Activated T-helper 1 cell treated with anti-CD3 and anti-CD28 coated beads, Interleukin-12 subunit alpha, Interleukin-12 subunit beta, Interleukin-2, Interleukin-4 antibody, amounts not matched to agents 30 ng/mL and 10 ng/mL and 1 ng/mL, durations not matched to agents 14 hours and 24 hours and 36 hours (primary cell): ENCODE results near the gene TREML2. TPM values are rescaled to one million over a fixed set of nuclear protein-coding genes. Genes with fewer than 3 reads are reported as not detected.

Experiments
- DNase-seq: peaks from one replicate; pipeline ENCODE4 v3.0.0; 2021; ENCODE audit warnings: low spot score
- H3K27ac Mint-ChIP-seq: one replicate; pipeline ENCODE4 v1.8.0; 2021; ENCODE audit warnings: mild to moderate bottlenecking, mixed read lengths
- H3K27me3 Mint-ChIP-seq: one replicate; pipeline ENCODE4 v1.8.0; 2022; ENCODE audit warnings: mild to moderate bottlenecking, moderate library complexity, mixed read lengths; ENCODE audit not compliant: insufficient read depth
- H3K36me3 Mint-ChIP-seq: one replicate; pipeline ENCODE4 v1.8.0; 2021; ENCODE audit warnings: low read depth, mixed read lengths
- H3K4me1 Mint-ChIP-seq: one replicate; pipeline ENCODE4 v1.8.0; 2021; ENCODE audit warnings: low read depth, mixed read lengths
- H3K4me3 Mint-ChIP-seq: one replicate; pipeline ENCODE4 v1.8.0; 2021; ENCODE audit warnings: mild to moderate bottlenecking, moderate library complexity, mixed read lengths
- H3K9me3 Mint-ChIP-seq: one replicate; pipeline ENCODE4 v1.8.0; 2021; ENCODE audit warnings: mixed read lengths
- intact Hi-C: fragments of 100-400 bp; cut with micrococcal nuclease; formaldehyde crosslinking; loops from one replicate; pipeline ENCODE4 v1.15.1; 2024
- total RNA-seq: library from RNA; stranded (reverse); gene quantifications from 2 replicates; pipeline ENCODE4 v1.2.3, GENCODE V29; 2022

The TREML2 gene
- total RNA-seq, 1 donor from 2014 or later: 4.9 TPM

GRCh38 chr6:41182069-41183034 is 18.6 kb downstream of the TREML2 start:
- Mint-ChIP-seq H3K4me1 (peaks cover 38% of the 10 kb centered on the region), H3K27me3 (peaks cover 1% of the 10 kb centered on the region), H3K4me3 (no peak overlapping the region), H3K36me3 (peaks cover 2% of the 10 kb centered on the region), H3K27ac (no peak overlapping the region), H3K9me3 (no peaks in the 10 kb centered on the region)
- DNase-seq: peak; percentile 41
- intact Hi-C loops: loop anchor here (1.0 to 2.0 kb wide), 2 partner anchors 90 to 110 kb away; partner anchors contain the start of genes NFYA and OARD1

- no peak for DNase-seq
- intact Hi-C loops: no loop called here
These were observed 19.4 kb downstream of the TREML2 start for GRCh38 chr6:41181566-41181965.

DNA sequence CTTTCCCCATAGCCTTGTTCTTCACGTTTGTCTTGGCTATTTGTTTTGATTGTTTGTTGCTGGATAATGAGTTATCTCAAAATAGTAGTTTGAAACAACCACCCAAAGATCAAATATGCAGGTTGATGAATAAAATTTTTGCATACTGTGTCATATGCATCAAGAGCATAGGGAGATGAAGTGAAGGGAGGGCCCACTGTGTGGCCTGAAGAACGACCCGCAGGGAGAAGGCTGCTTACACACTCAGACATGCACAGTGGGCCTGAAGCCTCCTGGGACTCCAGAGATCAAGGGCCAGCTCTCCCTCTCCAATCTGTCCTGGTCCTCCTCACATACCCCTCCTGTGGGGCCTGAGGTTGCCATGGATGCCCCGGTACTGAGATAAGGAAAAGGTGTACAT is 21.8 kb downstream of the TREML2 start:
- no peaks in the 10 kb centered on the region for H3K36me3 Mint-ChIP-seq
- H3K4me1 Mint-ChIP-seq: peaks cover 16% of the 10 kb centered on the region
- H3K9me3 Mint-ChIP-seq: no peaks in the 10 kb centered on the region
- peaks cover 21% of the 10 kb centered on the region for H3K27me3 Mint-ChIP-seq
- intact Hi-C loops: no loop called here
- no peak for DNase-seq
- no peak overlapping the region for H3K27ac Mint-ChIP-seq
- H3K4me3 Mint-ChIP-seq: no peak overlapping the region

More at GRCh38 chr6:41181566-41181965, 19.4 kb downstream of the TREML2 start:
- Mint-ChIP-seq H3K9me3 (no peaks in the 10 kb centered on the region), H3K36me3 (peaks cover 2% of the 10 kb centered on the region), H3K4me3 (no peak overlapping the region), H3K27me3 (peaks cover 6% of the 10 kb centered on the region), H3K27ac (no peak overlapping the region), H3K4me1 (peaks cover 30% of the 10 kb centered on the region)

GRCh38 chr6:41177695-41178094 is 23.3 kb downstream of the TREML2 start:
- Mint-ChIP-seq H3K36me3 (no peaks in the 10 kb centered on the region), H3K4me1 (peaks cover 13% of the 10 kb centered on the region), H3K9me3 (no peaks in the 10 kb centered on the region), H3K27me3 (peaks cover 22% of the 10 kb centered on the region), H3K4me3 (no peak overlapping the region), H3K27ac (no peak overlapping the region)
- intact Hi-C loops: no loop called here
- DNase-seq: no peak

DNA sequence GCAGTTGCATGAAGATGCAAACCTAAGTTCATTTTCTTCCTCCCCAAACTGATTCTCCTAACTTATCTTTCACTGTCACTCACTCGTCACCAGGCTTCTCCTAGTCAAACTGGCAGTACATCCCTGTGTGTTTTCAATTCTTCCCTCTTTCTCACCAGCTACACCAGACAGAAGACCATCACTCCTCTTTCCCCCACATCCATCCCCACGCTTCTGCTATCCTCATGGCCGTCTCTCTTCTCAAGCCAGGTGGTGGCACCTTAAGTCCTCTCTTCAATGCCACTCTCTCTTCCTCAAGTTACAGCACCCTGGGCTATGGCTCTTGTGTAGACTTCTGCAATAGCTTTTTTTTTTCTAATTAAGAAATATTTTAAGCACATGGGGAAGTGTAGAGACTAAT is 23.7 kb downstream of the TREML2 start:
- no peak for DNase-seq
- H3K4me1 Mint-ChIP-seq: peaks cover 9% of the 10 kb centered on the region
- no peaks in the 10 kb centered on the region for H3K36me3 Mint-ChIP-seq
- intact Hi-C loops: no loop called here
- peaks cover 22% of the 10 kb centered on the region for H3K27me3 Mint-ChIP-seq
- H3K9me3 Mint-ChIP-seq: no peaks in the 10 kb centered on the region
- H3K4me3 Mint-ChIP-seq: no peak overlapping the region
- no peak overlapping the region for H3K27ac Mint-ChIP-seq

DNA sequence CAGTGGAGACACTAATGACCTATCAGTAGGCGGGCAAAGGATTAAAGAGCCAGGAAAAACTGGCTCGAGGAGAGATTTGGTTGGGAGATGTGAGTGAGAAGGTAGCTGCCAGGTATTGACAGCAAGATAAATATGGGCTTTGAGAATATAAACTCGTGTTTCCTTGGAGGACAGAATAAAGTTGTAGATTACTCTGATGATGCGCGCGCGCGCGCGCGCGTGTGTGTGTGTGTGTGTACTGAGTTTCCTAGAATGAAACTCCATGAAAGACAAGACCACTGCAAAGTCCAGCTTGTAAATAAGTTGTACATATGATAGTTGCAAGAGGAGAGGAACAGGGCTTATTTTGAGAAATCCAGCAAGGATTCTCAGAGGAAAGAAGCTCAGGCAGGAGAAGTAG is 24.8 kb downstream of the TREML2 start:
- H3K36me3 Mint-ChIP-seq: no peaks in the 10 kb centered on the region
- H3K4me1 Mint-ChIP-seq: no peaks in the 10 kb centered on the region
- H3K27ac Mint-ChIP-seq: no peak overlapping the region
- H3K9me3 Mint-ChIP-seq: no peaks in the 10 kb centered on the region
- H3K4me3 Mint-ChIP-seq: no peak overlapping the region
- no peak for DNase-seq
- intact Hi-C loops: no loop called here
- H3K27me3 Mint-ChIP-seq: peaks cover 25% of the 10 kb centered on the region

- no peak for DNase-seq
- H3K36me3 Mint-ChIP-seq: no peaks in the 10 kb centered on the region
- no peaks in the 10 kb centered on the region for H3K4me1 Mint-ChIP-seq
- H3K27me3 Mint-ChIP-seq: peaks cover 24% of the 10 kb centered on the region
- intact Hi-C loops: no loop called here
- no peaks in the 10 kb centered on the region for H3K9me3 Mint-ChIP-seq
- no peak overlapping the region for H3K27ac Mint-ChIP-seq
- H3K4me3 Mint-ChIP-seq: no peak overlapping the region
These were observed 25.9 kb downstream of the TREML2 start for GRCh38 chr6:41175084-41175483.

DNA sequence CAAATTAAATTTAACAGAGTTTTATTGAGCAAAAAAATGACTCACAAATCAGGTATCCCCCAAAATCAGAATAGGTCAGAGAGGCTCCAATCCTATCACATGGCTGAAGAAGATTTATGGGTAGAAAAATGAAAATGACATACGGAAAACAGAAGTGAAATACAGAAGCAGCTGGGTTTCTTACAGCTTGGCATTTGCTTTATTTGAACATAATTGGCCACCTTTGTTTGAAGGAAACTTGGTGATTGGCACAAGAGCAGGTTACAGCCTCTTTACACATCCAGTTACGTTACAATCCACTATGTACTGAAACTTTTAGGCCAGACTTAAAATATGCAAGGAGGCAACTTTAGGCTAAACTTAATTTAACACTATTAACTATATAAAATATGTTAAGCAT is 26.3 kb downstream of the TREML2 start:
- H3K27me3 Mint-ChIP-seq: peaks cover 24% of the 10 kb centered on the region
- H3K36me3 Mint-ChIP-seq: no peaks in the 10 kb centered on the region
- intact Hi-C loops: no loop called here
- no peak overlapping the region for H3K4me3 Mint-ChIP-seq
- H3K4me1 Mint-ChIP-seq: no peaks in the 10 kb centered on the region
- DNase-seq: no peak
- no peak overlapping the region for H3K27ac Mint-ChIP-seq
- no peaks in the 10 kb centered on the region for H3K9me3 Mint-ChIP-seq

DNA sequence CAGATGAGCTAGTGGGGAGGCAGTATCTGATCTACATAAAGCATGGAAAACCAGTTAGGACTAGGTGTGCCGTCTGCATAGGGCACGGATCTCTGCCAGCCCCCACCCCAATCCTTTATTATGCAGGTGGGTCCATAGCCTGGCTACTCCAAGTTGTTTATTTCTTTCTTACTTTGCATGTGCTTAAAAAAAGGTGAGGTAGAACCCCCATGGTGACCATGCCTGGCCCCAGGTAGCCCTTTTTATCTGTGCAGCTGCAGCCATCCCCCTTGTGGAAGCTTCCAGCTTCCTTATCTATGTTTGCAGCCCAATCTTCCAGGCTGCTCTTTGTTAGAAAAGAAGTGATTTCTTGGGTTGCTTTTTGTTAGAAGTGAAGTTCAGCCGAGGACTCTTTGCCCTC is 29.0 kb downstream of the TREML2 start:
- no peak overlapping the region for H3K27ac Mint-ChIP-seq
- no peaks in the 10 kb centered on the region for H3K9me3 Mint-ChIP-seq
- H3K4me3 Mint-ChIP-seq: no peak overlapping the region
- no peaks in the 10 kb centered on the region for H3K36me3 Mint-ChIP-seq
- H3K4me1 Mint-ChIP-seq: no peaks in the 10 kb centered on the region
- H3K27me3 Mint-ChIP-seq: peaks cover 26% of the 10 kb centered on the region
- intact Hi-C loops: no loop called here
- DNase-seq: no peak

DNA sequence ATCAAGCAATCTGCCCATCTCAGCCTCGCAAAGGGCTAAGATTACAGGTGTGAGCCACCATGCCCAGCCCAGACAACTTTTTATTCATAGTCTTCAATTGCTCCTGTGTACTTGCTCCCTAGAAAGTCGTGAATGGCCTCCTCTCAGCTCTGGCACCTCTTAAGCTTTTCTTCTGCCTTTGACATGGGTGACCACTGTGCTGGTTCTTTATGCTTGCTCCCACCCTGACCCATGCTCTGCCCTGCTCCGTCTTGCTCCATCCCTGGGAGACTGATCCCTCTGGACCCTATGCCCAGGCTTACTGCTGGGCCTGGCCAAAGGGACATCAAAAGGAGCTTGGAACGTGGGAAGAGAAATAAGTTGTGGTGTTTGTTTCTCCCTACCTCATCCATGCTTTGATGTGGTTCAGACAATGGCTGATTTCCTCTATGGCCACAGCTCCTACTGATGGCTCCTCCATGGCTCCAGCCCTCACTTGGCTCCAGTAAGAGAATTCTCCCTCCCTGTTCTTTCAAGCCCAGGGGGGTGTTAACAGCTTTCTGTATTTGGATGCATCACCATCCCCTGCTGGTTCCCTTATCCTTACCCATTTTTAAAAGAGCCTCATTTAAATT is 30.3 kb downstream of the TREML2 start:
- intact Hi-C loops: no loop called here
- Mint-ChIP-seq H3K27me3 (peaks cover 22% of the 10 kb centered on the region), H3K4me3 (no peak overlapping the region), H3K9me3 (no peaks in the 10 kb centered on the region), H3K27ac (no peak overlapping the region), H3K4me1 (no peaks in the 10 kb centered on the region), H3K36me3 (no peaks in the 10 kb centered on the region)
- no peak for DNase-seq

DNA sequence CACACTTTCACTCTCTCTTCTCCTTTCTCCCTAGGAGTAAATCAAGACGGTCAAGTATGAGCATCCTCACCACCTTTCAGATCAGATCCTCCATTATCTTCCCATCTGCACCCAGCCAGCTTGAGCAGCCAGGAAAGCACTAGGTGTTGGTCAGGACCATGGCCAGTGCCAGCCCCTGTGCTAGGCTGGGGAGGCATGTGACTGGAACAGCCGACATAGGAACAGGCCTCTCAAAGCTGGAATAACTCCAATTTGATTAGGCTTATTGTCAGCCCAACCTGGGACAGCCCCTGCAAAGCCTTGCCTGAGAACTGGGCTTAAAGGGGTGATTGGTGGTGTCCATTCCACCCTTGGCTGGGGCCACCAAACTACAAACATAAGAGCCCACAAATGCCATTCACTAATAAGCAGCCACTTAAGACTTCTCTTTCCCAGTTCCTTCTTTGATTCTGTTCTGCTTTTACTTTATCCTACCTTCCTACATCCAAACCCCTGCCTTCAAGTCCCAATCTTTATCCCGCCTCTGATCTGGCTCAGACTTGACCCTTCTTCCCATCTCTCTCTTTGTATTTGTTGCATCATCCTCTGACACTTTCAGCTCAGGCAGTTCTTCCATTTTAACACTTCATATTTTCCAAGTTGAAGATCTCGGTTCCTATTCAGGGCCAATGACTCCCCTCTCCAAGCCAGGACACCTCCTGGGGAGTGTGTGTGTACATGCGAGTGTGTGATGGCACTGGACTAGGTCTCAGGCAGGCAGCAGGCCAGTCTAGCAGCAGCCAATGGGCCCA is 33.6 kb downstream of the TREML2 start:
- H3K27me3 Mint-ChIP-seq: peaks cover 15% of the 10 kb centered on the region
- no peak for DNase-seq
- no peak overlapping the region for H3K27ac Mint-ChIP-seq
- no peaks in the 10 kb centered on the region for H3K36me3 Mint-ChIP-seq
- no peak overlapping the region for H3K4me3 Mint-ChIP-seq
- no peaks in the 10 kb centered on the region for H3K9me3 Mint-ChIP-seq
- intact Hi-C loops: no loop called here
- H3K4me1 Mint-ChIP-seq: no peaks in the 10 kb centered on the region

DNA sequence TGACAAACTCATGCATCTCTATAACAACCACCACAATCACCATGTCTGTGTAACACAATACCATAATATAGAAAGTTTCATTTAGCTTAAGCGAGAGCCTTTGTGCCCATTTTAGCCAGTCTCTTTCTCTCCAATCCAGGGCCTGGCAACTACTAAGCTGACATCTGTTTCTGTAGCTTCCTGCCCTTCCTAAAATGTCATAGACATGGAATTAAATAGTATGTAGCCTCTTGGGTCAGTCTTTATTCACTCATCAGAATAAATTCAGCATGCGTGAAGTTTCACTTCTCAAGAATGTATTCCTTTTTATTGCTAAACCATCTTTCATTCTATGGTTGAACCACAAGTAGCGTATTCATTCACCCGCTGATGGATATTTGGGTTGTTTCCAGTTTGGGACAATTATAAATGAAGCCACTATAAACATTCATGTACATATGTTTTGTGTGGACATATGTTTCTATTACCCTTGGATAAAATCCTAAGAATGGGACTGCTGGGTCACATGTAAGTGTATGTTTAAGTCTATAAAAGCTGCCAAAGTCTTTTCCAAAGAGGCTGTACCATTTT is 36.3 kb downstream of the TREML2 start:
- Mint-ChIP-seq H3K36me3 (no peaks in the 10 kb centered on the region), H3K27me3 (peaks cover 12% of the 10 kb centered on the region), H3K4me1 (no peaks in the 10 kb centered on the region), H3K4me3 (no peak overlapping the region), H3K9me3 (no peaks in the 10 kb centered on the region), H3K27ac (no peak overlapping the region)
- intact Hi-C loops: no loop called here
- DNase-seq: no peak
